Measurements from ENCODE around the gene PNLIPRP2.
A peak's percentile ranks its signal among the peaks of the same experiment; 100 is the strongest.

Gene PNLIPRP2

DNA sequence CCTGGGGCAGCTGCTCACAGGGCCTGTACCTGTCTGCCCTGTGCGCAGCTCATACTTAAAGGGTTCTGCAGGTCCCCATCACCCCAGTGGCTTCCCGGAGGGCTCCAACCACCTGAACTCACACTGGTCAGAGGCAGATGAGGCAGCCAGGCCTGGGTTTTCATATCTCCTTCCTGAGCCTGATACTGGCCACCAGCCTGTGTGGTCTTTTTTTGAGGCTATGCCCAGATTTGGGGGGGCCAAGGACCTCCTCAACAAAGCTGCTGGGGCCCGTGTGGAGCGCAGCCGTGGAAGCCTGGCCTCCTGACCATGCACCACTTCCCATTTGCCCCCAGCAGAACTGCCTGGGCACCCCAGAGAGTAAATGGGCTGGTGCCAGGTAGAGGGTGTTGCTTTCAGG lies 25.7 kb downstream of the PNLIPRP2 start:
- no peaks in the 10 kb centered on the region for H3K9me3 ChIP-seq (ENCODE audit: severe bottlenecking)
- H3K4me1 ChIP-seq (ENCODE audit: insufficient read depth, poor library complexity, severe bottlenecking), result no peaks in the 10 kb centered on the region
- no peak for TF ChIP-seq CTCF (IDR thresholded peaks at IDR 0.05; ENCODE audit: poor library complexity, severe bottlenecking)
- H3K36me3 ChIP-seq (ENCODE audit: low read depth), result no peaks in the 10 kb centered on the region
- no peak overlapping the region for H3K27ac ChIP-seq (ENCODE audit: poor library complexity, severe bottlenecking)
- no peak for ATAC-seq (ENCODE audit: low read depth)
- no peak overlapping the region for H3K4me3 ChIP-seq (ENCODE audit: severe bottlenecking)
- DNase-seq (ENCODE audit: low spot score), result no peak
- no peaks in the 10 kb centered on the region for H3K27me3 ChIP-seq (ENCODE audit: insufficient read depth, poor library complexity, severe bottlenecking)

- TF ChIP-seq CTCF (IDR thresholded peaks at IDR 0.05; ENCODE audit: poor library complexity, severe bottlenecking), result no peak
- Histone ChIP-seq H3K9me3 (ENCODE audit: severe bottlenecking) (no peaks in the 10 kb centered on the region), H3K4me3 (ENCODE audit: severe bottlenecking) (no peak overlapping the region), H3K4me1 (ENCODE audit: insufficient read depth, poor library complexity, severe bottlenecking) (no peaks in the 10 kb centered on the region), H3K27ac (ENCODE audit: poor library complexity, severe bottlenecking) (no peak overlapping the region), H3K36me3 (ENCODE audit: low read depth) (no peaks in the 10 kb centered on the region), H3K27me3 (ENCODE audit: insufficient read depth, poor library complexity, severe bottlenecking) (no peaks in the 10 kb centered on the region)
- no peak for ATAC-seq (ENCODE audit: low read depth)
- no peak for DNase-seq (ENCODE audit: low spot score)
These were observed 28.1 kb downstream of the PNLIPRP2 start for GRCh38 chr10:116648903-116649302.

DNA sequence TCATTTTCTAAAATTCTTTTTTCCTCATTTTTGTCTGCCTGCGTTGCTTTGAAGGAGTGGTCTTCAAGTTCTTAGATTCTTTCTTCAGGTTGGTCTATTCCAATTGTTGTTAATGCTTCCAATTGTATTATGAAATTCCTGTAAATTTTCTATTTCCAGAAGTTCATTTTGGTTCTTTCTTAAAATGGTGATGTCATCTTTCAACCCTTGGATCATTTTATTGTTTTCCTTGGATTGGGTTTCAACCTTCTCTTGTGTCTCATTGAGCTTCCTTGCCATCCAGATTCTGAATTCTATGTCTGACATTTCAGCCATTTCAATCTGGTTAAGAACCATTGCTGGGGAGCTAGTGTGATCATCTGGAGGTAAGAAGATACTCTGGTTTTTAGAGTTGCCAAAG lies 33.1 kb downstream of the PNLIPRP2 start:
- no peaks in the 10 kb centered on the region for H3K9me3 ChIP-seq (ENCODE audit: severe bottlenecking)
- TF ChIP-seq CTCF (IDR thresholded peaks at IDR 0.05; ENCODE audit: poor library complexity, severe bottlenecking), result no peak
- no peak overlapping the region for H3K4me3 ChIP-seq (ENCODE audit: severe bottlenecking)
- no peaks in the 10 kb centered on the region for H3K27me3 ChIP-seq (ENCODE audit: insufficient read depth, poor library complexity, severe bottlenecking)
- no peaks in the 10 kb centered on the region for H3K36me3 ChIP-seq (ENCODE audit: low read depth)
- DNase-seq (ENCODE audit: low spot score), result no peak
- H3K4me1 ChIP-seq (ENCODE audit: insufficient read depth, poor library complexity, severe bottlenecking), result no peaks in the 10 kb centered on the region
- ATAC-seq (ENCODE audit: low read depth), result no peak
- no peak overlapping the region for H3K27ac ChIP-seq (ENCODE audit: poor library complexity, severe bottlenecking)

DNA sequence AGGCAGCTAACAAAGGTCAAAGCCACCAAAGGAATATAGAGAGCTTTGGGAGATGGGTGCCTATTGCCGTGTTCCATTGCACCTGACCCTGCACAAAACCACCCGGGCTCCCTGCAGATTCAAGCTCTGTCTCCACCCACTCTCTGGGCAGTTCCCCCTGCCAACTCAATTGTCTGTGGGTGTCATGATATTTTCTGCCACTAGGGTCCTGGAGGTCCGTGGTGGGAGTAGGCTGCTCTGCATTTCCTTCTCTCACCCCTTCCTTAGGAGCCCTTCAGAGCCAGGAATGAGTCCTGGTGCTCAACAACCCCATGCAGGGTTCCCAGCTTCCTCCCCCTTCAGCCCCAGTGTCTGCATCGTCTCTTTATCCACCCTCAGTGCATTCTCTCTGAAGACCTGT lies 34.1 kb downstream of the PNLIPRP2 start:
- no peak overlapping the region for H3K4me3 ChIP-seq (ENCODE audit: severe bottlenecking)
- no peaks in the 10 kb centered on the region for H3K27me3 ChIP-seq (ENCODE audit: insufficient read depth, poor library complexity, severe bottlenecking)
- H3K36me3 ChIP-seq (ENCODE audit: low read depth), result no peaks in the 10 kb centered on the region
- DNase-seq (ENCODE audit: low spot score), result no peak
- TF ChIP-seq CTCF (IDR thresholded peaks at IDR 0.05; ENCODE audit: poor library complexity, severe bottlenecking), result no peak
- no peak overlapping the region for H3K27ac ChIP-seq (ENCODE audit: poor library complexity, severe bottlenecking)
- no peaks in the 10 kb centered on the region for H3K9me3 ChIP-seq (ENCODE audit: severe bottlenecking)
- no peaks in the 10 kb centered on the region for H3K4me1 ChIP-seq (ENCODE audit: insufficient read depth, poor library complexity, severe bottlenecking)
- 0 out of 3 replicates have a peak, but pooled peaks have one; percentile 25 for ATAC-seq (ENCODE audit: low read depth)

- H3K36me3 ChIP-seq (ENCODE audit: low read depth), result no peaks in the 10 kb centered on the region
- H3K4me1 ChIP-seq (ENCODE audit: insufficient read depth, poor library complexity, severe bottlenecking), result no peaks in the 10 kb centered on the region
- no peak overlapping the region for H3K27ac ChIP-seq (ENCODE audit: poor library complexity, severe bottlenecking)
- no peak overlapping the region for H3K4me3 ChIP-seq (ENCODE audit: severe bottlenecking)
- no peak for DNase-seq (ENCODE audit: low spot score)
- H3K27me3 ChIP-seq (ENCODE audit: insufficient read depth, poor library complexity, severe bottlenecking), result no peaks in the 10 kb centered on the region
- ATAC-seq (ENCODE audit: low read depth), result no peak
- H3K9me3 ChIP-seq (ENCODE audit: severe bottlenecking), result no peaks in the 10 kb centered on the region
- no peak for TF ChIP-seq CTCF (IDR thresholded peaks at IDR 0.05; ENCODE audit: poor library complexity, severe bottlenecking)
These were observed 34.8 kb downstream of the PNLIPRP2 start for GRCh38 chr10:116655568-116655967.
